Breast epithelium (tissue), 4 donors: ENCODE data around the gene FBXW12. TPM values are rescaled to one million over a fixed set of nuclear protein-coding genes. Genes with fewer than 3 reads are reported as not detected.

Source experiments
- DNase-seq, 2 donors: peaks; one replicate each; pipeline ENCODE4 v3.0.0-alpha.2; 2019; ENCODE audit warnings: low spot score in 2 of 2
- H3K27ac ChIP-seq, 2 donors: fragments of 200-600 bp; sonication (generic) in 1 of 2; one replicate each; pipeline ENCODE4 v1.5.1; 2016 to 2019; ENCODE audit warnings: mild to moderate bottlenecking in 1 of 2
- H3K27me3 ChIP-seq, 2 donors: fragments of 200-600 bp; sonication (generic) in 1 of 2; one replicate each; pipeline versions ENCODE4 v1.5.1 to v1.6.0; 2017 to 2019; ENCODE audit warnings: control low read depth in 1 of 2, mild to moderate bottlenecking in 1 of 2
- H3K36me3 ChIP-seq: fragments of 200-600 bp; one replicate; pipeline ENCODE4 v1.5.1; 2019
- H3K4me1 ChIP-seq, 2 donors: fragments of 200-600 bp; sonication (generic); one replicate each; pipeline ENCODE4 v1.5.1; 2016 to 2019; ENCODE audit warnings: control low read depth in 1 of 2
- H3K4me3 ChIP-seq, 3 donors: fragments of 200-600 bp; sonication (generic); 1 replicate in 2 of 3; 2 replicates in 1 of 3; pipeline ENCODE4 v1.5.1; 2016 to 2019; ENCODE audit warnings: mild to moderate bottlenecking in 3 of 3, moderate library complexity in 2 of 3
- H3K9me3 ChIP-seq, 2 donors: fragments of 200-600 bp; sonication (generic) in 1 of 2; one replicate each; pipeline ENCODE4 v1.5.1; 2016 to 2019; ENCODE audit warnings: control low read depth in 1 of 2
- CTCF ChIP-seq, 3 donors: fragments of 450-650 bp; IDR thresholded peaks; one replicate each; pipeline ENCODE4 v1.5.1; 2016 to 2017; ENCODE audit warnings: antibody characterized with exemption in 3 of 3, mild to moderate bottlenecking in 3 of 3, moderate library complexity in 3 of 3
- POLR2A ChIP-seq: fragments of 450-650 bp; IDR thresholded peaks from one replicate; pipeline ENCODE4 v1.6.1; 2016; ENCODE audit warnings: antibody characterized with exemption, mild to moderate bottlenecking, moderate library complexity
- POLR2AphosphoS5 ChIP-seq, 3 donors: sonication (generic); formaldehyde crosslinking; IDR thresholded peaks; one replicate each; pipeline ENCODE4 v1.6.1; 2017; ENCODE audit warnings: antibody characterized with exemption in 3 of 3
- intact Hi-C: fragments of 100-400 bp; cut with DNase I; formaldehyde crosslinking; loops from one replicate; pipeline ENCODE4 v1.15.1; 2023; ENCODE audit warnings: low total_unique reads
- total RNA-seq, 3 donors: library from RNA; depleted of rRNA; stranded (reverse); fragments of >200 nt; gene quantifications; one replicate each; pipeline ENCODE4 v1.1.0, GENCODE V29; 2016

Gene FBXW12
- total RNA-seq, 3 donors from 2014 or later, result 0.32 to 0.66 TPM; not detected in 1

DNA sequence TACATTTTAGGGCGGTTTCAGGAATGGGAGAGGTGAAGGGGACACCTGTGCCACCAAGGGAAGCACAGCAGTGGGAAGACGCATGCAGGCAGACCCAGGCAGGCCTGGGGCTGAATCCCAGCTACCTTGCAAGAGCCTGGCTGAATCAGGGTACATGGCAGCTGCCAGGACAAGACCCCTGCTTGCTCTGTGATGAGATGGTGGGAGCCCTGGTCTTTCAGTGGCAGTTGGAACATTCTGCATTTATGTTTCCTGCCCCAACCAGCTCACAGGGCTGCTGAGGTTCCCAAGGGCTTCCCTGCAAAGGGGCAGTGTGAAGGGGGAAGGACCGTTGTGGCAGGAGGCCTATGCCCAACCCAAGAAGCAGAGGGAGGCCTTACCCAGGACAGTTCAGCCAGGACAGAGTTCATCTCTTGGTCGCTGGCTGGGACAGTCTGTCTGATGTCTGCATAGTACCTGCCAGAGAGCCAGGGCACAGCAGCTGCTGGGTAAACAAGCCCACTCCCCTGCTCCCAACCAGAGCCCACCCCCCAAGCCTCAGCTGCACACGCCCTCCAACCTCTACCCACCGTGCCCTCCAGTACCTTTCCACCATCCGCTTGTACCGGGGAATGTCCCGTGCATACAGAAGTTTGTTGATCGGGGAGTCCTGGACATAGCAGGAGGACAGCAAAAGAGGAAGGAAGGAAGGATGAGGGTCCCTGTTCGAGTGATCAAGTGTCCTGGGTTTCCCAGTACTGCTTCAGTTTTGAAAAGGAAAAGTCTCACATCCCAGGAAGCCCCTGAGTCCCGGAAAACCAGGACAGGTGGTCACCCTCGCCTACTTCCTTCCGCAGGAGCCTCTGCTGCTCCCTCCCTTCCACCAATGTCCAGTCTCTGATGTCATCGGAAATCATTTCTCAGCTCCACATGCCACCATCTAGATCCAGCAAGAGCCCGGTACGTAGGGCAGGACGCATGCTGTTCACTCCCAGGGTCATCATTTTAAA is 34.7 kb downstream of the FBXW12 start:
- H3K27ac ChIP-seq, result peak overlapping the region; percentile 3 to 25
- H3K27me3 ChIP-seq, result no peaks in the 10 kb centered on the region
- H3K9me3 ChIP-seq, result no peaks in the 10 kb centered on the region
- H3K4me1 ChIP-seq, result peaks cover 4 to 12% of the 10 kb centered on the region in 2 donors
- TF ChIP-seq POLR2A (no peak), CTCF (IDR thresholded peaks at IDR 0.05) (no peak), POLR2AphosphoS5 (IDR thresholded peaks at IDR 0.05) (no peak)
- peak; percentile 15 to 34 for DNase-seq
- H3K4me3 ChIP-seq, result no peak overlapping the region
- H3K36me3 ChIP-seq, result peaks cover 10% of the 10 kb centered on the region
- intact Hi-C loops, result no loop called here

GRCh38 chr3:48407542-48408099 is 35.6 kb downstream of the FBXW12 start:
- intact Hi-C loops, result no loop called here
- peaks cover 10% of the 10 kb centered on the region for H3K36me3 ChIP-seq
- peaks cover under 1 to 4% of the 10 kb centered on the region in 2 donors for H3K4me1 ChIP-seq
- TF ChIP-seq POLR2A, result no peak
- TF ChIP-seq CTCF (IDR thresholded peaks at IDR 0.05), result no peak
- no peak for TF ChIP-seq POLR2AphosphoS5 (IDR thresholded peaks at IDR 0.05)
- no peaks in the 10 kb centered on the region for H3K9me3 ChIP-seq
- DNase-seq, result peak in 1 of 2 donors; percentile 19
- H3K27me3 ChIP-seq, result no peaks in the 10 kb centered on the region
- no peak overlapping the region for H3K4me3 ChIP-seq
- no peak overlapping the region for H3K27ac ChIP-seq

DNA sequence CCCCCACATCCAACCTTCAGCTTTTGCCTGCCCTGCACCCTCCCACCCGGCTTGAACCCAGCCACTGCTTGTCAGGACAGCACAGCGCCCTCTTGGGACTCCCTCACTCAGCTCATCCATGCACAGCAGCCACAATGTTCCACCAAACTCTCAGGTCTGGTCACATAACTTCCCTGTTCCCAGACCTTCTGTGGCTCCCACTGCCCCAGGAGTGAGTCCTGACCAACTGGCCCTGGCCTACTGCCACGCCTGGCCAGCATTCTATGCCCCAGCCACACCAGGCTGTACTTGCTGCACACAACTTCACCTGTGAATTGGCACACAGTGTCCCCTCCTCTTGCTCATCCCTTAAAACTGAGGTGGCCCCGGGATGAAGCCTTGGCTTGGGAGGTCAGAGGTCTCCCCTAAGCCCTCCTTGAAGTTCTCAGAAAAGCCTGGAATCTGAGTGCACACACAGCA is 36.8 kb downstream of the FBXW12 start:
- intact Hi-C loops, result no loop called here
- DNase-seq, result peak; percentile 15 to 27
- H3K27me3 ChIP-seq, result no peaks in the 10 kb centered on the region
- no peak overlapping the region for H3K27ac ChIP-seq
- no peak for TF ChIP-seq POLR2A
- no peak for TF ChIP-seq POLR2AphosphoS5 (IDR thresholded peaks at IDR 0.05)
- no peak for TF ChIP-seq CTCF (IDR thresholded peaks at IDR 0.05)
- no peak overlapping the region for H3K4me3 ChIP-seq
- H3K4me1 ChIP-seq, result no peaks in the 10 kb centered on the region
- peaks cover 10% of the 10 kb centered on the region for H3K36me3 ChIP-seq
- no peaks in the 10 kb centered on the region for H3K9me3 ChIP-seq

- intact Hi-C loops, result loop anchor here (10.0 kb wide), 1 partner anchor 135 kb away; no protein-coding TSS in a partner anchor
- H3K4me3 ChIP-seq, result no peak overlapping the region
- H3K27me3 ChIP-seq, result no peaks in the 10 kb centered on the region
- H3K36me3 ChIP-seq, result peaks cover 12% of the 10 kb centered on the region
- H3K4me1 ChIP-seq, result no peaks in the 10 kb centered on the region
- TF ChIP-seq POLR2A (no peak), POLR2AphosphoS5 (IDR thresholded peaks at IDR 0.05) (no peak), CTCF (IDR thresholded peaks at IDR 0.05) (no peak)
- H3K9me3 ChIP-seq, result no peaks in the 10 kb centered on the region
- H3K27ac ChIP-seq, result no peak overlapping the region
- DNase-seq, result peak; percentile 16 to 47
Observed at GRCh38 chr3:48409291-48410201, 37.5 kb downstream of the FBXW12 start.
